ENCODE measurements around the gene ACBD7. TPM values are rescaled to one million over a fixed set of nuclear protein-coding genes. Genes with fewer than 3 reads are reported as not detected.
A peak's percentile ranks its signal among the peaks of the same experiment; 100 is the strongest.

ACBD7 gene
- total RNA-seq, 1 donor from 2014 or later: 2.1 TPM

- H3K4me1 Mint-ChIP-seq: peaks cover 15% of the 10 kb centered on the region
- peak overlapping the region; percentile 89 for H3K27ac Mint-ChIP-seq
These were observed 60.8 kb downstream of the ACBD7 start for GRCh38 chr10:15027741-15028140.

More at GRCh38 chr10:15027741-15028140, 60.8 kb downstream of the ACBD7 start:
- Mint-ChIP-seq H3K9me3 (peaks cover 6% of the 10 kb centered on the region), H3K4me3 (no peak overlapping the region), H3K36me3 (no peaks in the 10 kb centered on the region), H3K27me3 (ENCODE audit: low read depth) (no peaks in the 10 kb centered on the region)
- TF ChIP-seq, protein P1, sequence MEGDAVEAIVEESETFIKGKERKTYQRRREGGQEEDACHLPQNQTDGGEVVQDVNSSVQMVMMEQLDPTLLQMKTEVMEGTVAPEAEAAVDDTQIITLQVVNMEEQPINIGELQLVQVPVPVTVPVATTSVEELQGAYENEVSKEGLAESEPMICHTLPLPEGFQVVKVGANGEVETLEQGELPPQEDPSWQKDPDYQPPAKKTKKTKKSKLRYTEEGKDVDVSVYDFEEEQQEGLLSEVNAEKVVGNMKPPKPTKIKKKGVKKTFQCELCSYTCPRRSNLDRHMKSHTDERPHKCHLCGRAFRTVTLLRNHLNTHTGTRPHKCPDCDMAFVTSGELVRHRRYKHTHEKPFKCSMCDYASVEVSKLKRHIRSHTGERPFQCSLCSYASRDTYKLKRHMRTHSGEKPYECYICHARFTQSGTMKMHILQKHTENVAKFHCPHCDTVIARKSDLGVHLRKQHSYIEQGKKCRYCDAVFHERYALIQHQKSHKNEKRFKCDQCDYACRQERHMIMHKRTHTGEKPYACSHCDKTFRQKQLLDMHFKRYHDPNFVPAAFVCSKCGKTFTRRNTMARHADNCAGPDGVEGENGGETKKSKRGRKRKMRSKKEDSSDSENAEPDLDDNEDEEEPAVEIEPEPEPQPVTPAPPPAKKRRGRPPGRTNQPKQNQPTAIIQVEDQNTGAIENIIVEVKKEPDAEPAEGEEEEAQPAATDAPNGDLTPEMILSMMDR (IDR thresholded peaks at IDR 0.05; ENCODE audit: unreplicated experiment): no peak
- no peak for DNase-seq (ENCODE audit: low spot score in 2 of 2, unreplicated experiment in 2 of 2)

Other genes starting within 250 kb of the ACBD7 start
- gene SUV39H2, start 209.9 kb downstream of the ACBD7 start, total RNA-seq: 24.3 to 25.8 TPM (median 24.7 TPM) in 3 replicates
- 9.4 to 11.9 TPM (median 10.5 TPM) in 3 replicates for gene DCLRE1C, start 134.7 kb downstream of the ACBD7 start, total RNA-seq
- 0.56 to 0.77 TPM in 2 of 3 replicates, not detected in the other for gene MEIG1, start 129.4 kb downstream of the ACBD7 start, total RNA-seq
- gene OLAH, start 44.8 kb downstream of the ACBD7 start, total RNA-seq: 0.54 to 0.84 TPM (median 0.69 TPM) in 3 replicates
- gene RPP38, start 8.6 kb upstream of the ACBD7 start, total RNA-seq: 16.0 to 16.2 TPM (median 16.2 TPM) in 3 replicates
- gene NMT2, start 79.9 kb upstream of the ACBD7 start, total RNA-seq: 19.3 to 21.9 TPM (median 20.0 TPM) in 3 replicates

Data from mesothelial cell of epicardium (in vitro differentiated cells).